H9 (cell line): ENCODE data around the gene BHLHE40. TPM values are rescaled to one million over a fixed set of nuclear protein-coding genes. Genes with fewer than 3 reads are reported as not detected.

ENCODE experiments used
- DNase-seq: peaks from one replicate; pipeline ENCODE4 v3.0.0-alpha.2; 2017
- H2AFZ ChIP-seq: one replicate; pipeline ENCODE4 v1.6.1; 2013; ENCODE audit warnings: mild to moderate bottlenecking, low read length, control low read depth, moderate library complexity
- H2AK5ac ChIP-seq: 2 replicates; pipeline ENCODE4 v1.6.1; 2013; ENCODE audit warnings: low read length, control low read depth, mixed read lengths; ENCODE audit not compliant: insufficient read length
- H2BK120ac ChIP-seq: one replicate; pipeline ENCODE4 v1.6.1; 2013; ENCODE audit warnings: low read depth, mild to moderate bottlenecking, low read length, control low read depth, inconsistent platforms; ENCODE audit not compliant: poor library complexity, severe bottlenecking
- H2BK12ac ChIP-seq: 2 replicates; pipeline ENCODE4 v1.6.1; 2013; ENCODE audit warnings: low read length, control low read depth, mixed read lengths, low read depth; ENCODE audit not compliant: insufficient read length
- H2BK15ac ChIP-seq: 2 replicates; pipeline ENCODE4 v1.6.1; 2013; ENCODE audit warnings: low read depth, low read length, control low read depth
- H2BK20ac ChIP-seq: one replicate; pipeline ENCODE4 v1.6.1; 2013; ENCODE audit warnings: low read depth, mild to moderate bottlenecking, low read length, control low read depth, inconsistent platforms; ENCODE audit not compliant: poor library complexity, severe bottlenecking
- H2BK5ac ChIP-seq: 2 replicates; pipeline ENCODE4 v1.6.1; 2013; ENCODE audit warnings: low read length, control low read depth, mixed read lengths; ENCODE audit not compliant: insufficient read length
- H3K14ac ChIP-seq: 2 replicates; pipeline ENCODE4 v1.6.1; 2013; ENCODE audit warnings: low read length, control low read depth; ENCODE audit not compliant: insufficient read depth
- H3K18ac ChIP-seq: 2 replicates; pipeline ENCODE4 v1.6.1; 2013; ENCODE audit warnings: low read depth, mild to moderate bottlenecking, mixed read lengths, low read length, control low read depth; ENCODE audit not compliant: insufficient read length
- H3K23ac ChIP-seq: 2 replicates; pipeline ENCODE4 v1.6.1; 2013; ENCODE audit warnings: low read length, control low read depth, mixed read lengths, low read depth; ENCODE audit not compliant: insufficient read length
- H3K23me2 ChIP-seq: 2 replicates; pipeline ENCODE4 v1.6.1; 2013; ENCODE audit warnings: low read depth, mild to moderate bottlenecking, mixed read lengths, low read length, control low read depth; ENCODE audit not compliant: insufficient read length, poor library complexity, severe bottlenecking
- H3K27ac ChIP-seq: 2 replicates; pipeline ENCODE4 v1.5.1; 2013; ENCODE audit warnings: low read length, control low read depth, mixed read lengths, low read depth; ENCODE audit not compliant: insufficient read length
- H3K27me3 ChIP-seq: 2 replicates; pipeline ENCODE4 v1.6.1; 2013; ENCODE audit warnings: low read length, control low read depth, inconsistent platforms; ENCODE audit not compliant: insufficient read depth
- H3K4ac ChIP-seq: 2 replicates; pipeline ENCODE4 v1.6.1; 2013; ENCODE audit warnings: low read depth, mild to moderate bottlenecking, control low read depth, inconsistent platforms, low read length, moderate library complexity
- H3K4me1 ChIP-seq: 2 replicates; pipeline ENCODE4 v1.6.1; 2013; ENCODE audit warnings: low read length, control low read depth, inconsistent platforms; ENCODE audit not compliant: insufficient read depth
- H3K4me2 ChIP-seq: 2 replicates; pipeline ENCODE4 v1.6.1; 2013; ENCODE audit warnings: low read length, control low read depth, mixed read lengths; ENCODE audit not compliant: insufficient read length, insufficient read depth
- H3K56ac ChIP-seq: 2 replicates; pipeline ENCODE4 v1.6.1; 2013; ENCODE audit warnings: low read depth, mild to moderate bottlenecking, mixed read lengths, low read length, control low read depth; ENCODE audit not compliant: insufficient read length
- H3K79me1 ChIP-seq: 2 replicates; pipeline ENCODE4 v1.6.1; 2013; ENCODE audit warnings: low read depth, mild to moderate bottlenecking, moderate library complexity, low read length, control low read depth, inconsistent platforms; ENCODE audit not compliant: insufficient read depth, poor library complexity, severe bottlenecking
- H3K79me2 ChIP-seq: 2 replicates; pipeline ENCODE4 v1.6.1; 2013; ENCODE audit warnings: low read length, control low read depth, inconsistent platforms; ENCODE audit not compliant: insufficient read depth
- H3K9ac ChIP-seq: 2 replicates; pipeline ENCODE4 v1.6.1; 2013; ENCODE audit warnings: low read length, control low read depth, mixed read lengths; ENCODE audit not compliant: insufficient read length; ENCODE audit errors: extremely low read depth
- H3K9me3 ChIP-seq: one replicate; pipeline ENCODE4 v1.6.1; 2013; ENCODE audit warnings: low read depth, low read length, inconsistent platforms; ENCODE audit not compliant: control insufficient read depth
- H3T11ph ChIP-seq: one replicate; pipeline ENCODE4 v1.6.1; 2013; ENCODE audit warnings: mild to moderate bottlenecking, low read length, control low read depth, inconsistent platforms
- H4K20me1 ChIP-seq: one replicate; pipeline ENCODE4 v1.6.1; 2013; ENCODE audit not compliant: control insufficient read depth, insufficient read length, insufficient read depth
- H4K5ac ChIP-seq: 2 replicates; pipeline ENCODE4 v1.6.1; 2013; ENCODE audit warnings: low read depth, mild to moderate bottlenecking, mixed read lengths, low read length, control low read depth; ENCODE audit not compliant: insufficient read length
- H4K8ac ChIP-seq: replicated peaks from 2 replicates; pipeline ENCODE4 v1.6.1; 2013; ENCODE audit warnings: low read length, control low read depth, mixed read lengths, low read depth; ENCODE audit not compliant: insufficient read length
- H4K91ac ChIP-seq: 2 replicates; pipeline ENCODE4 v1.6.1; 2013; ENCODE audit warnings: low read depth, mild to moderate bottlenecking, moderate library complexity, mixed read lengths, low read length, control low read depth; ENCODE audit not compliant: insufficient read length
- H3K27ac Mint-ChIP-seq, 3 experiments: 2 replicates in 2 of 3; 3 replicates in 1 of 3; pipeline ENCODE4 v1.8.0; 2020 to 2021; ENCODE audit warnings: mixed read lengths in 3 of 3, mild to moderate bottlenecking in 1 of 3, moderate library complexity in 1 of 3
- H3K27me3 Mint-ChIP-seq: 2 replicates; pipeline ENCODE4 v1.8.0; 2021; ENCODE audit warnings: low read depth, mild to moderate bottlenecking, moderate library complexity, mixed read lengths
- H3K36me3 Mint-ChIP-seq, 3 experiments: 2 replicates in 2 of 3; 3 replicates in 1 of 3; pipeline ENCODE4 v1.8.0; 2020 to 2021; ENCODE audit warnings: low read depth in 3 of 3, mixed read lengths in 3 of 3; ENCODE audit not compliant: insufficient read depth in 1 of 3
- H3K4me1 Mint-ChIP-seq, 2 experiments: 2 replicates each; pipeline ENCODE4 v1.8.0; 2020; ENCODE audit warnings: mixed read lengths in 2 of 2
- H3K4me3 Mint-ChIP-seq, 2 experiments: 2 replicates in 1 of 2; 3 replicates in 1 of 2; pipeline ENCODE4 v1.8.0; 2020 to 2021; ENCODE audit warnings: mild to moderate bottlenecking in 2 of 2, mixed read lengths in 2 of 2, moderate library complexity in 1 of 2
- H3K9me3 Mint-ChIP-seq, 2 experiments: 2 replicates in 1 of 2; 3 replicates in 1 of 2; pipeline ENCODE4 v1.8.0; 2020; ENCODE audit warnings: mild to moderate bottlenecking in 2 of 2, mixed read lengths in 2 of 2, moderate library complexity in 1 of 2
- WGBS: extraction: QIAGEN DNeasy Blood & Tissue Kit; methylation state at CpG from one replicate; pipeline ENCODE4 v1.1.7; 2013; ENCODE audit warnings: missing lambda C conversion rate, low lambda C conversion rate, mixed read lengths; ENCODE audit not compliant: insufficient read length; ENCODE audit errors: extremely low coverage; 5-methylcytosine and 5-hydroxymethylcytosine counted together
- total RNA-seq: library from RNA; stranded (reverse); gene quantifications from 2 replicates; pipeline ENCODE4 v1.2.1, GENCODE V29; 2021
- TF ChIP-seq, protein P1 (sequence below): fragments of 200-600 bp; sonication (generic); conservative IDR thresholded peaks from 3 replicates; pipeline ENCODE4 v1.8.0; 2021; ENCODE audit warnings: antibody characterized with exemption, mild to moderate bottlenecking

The BHLHE40 gene
- total RNA-seq, 1 experiment from 2014 or later, result 4.1 TPM

DNA sequence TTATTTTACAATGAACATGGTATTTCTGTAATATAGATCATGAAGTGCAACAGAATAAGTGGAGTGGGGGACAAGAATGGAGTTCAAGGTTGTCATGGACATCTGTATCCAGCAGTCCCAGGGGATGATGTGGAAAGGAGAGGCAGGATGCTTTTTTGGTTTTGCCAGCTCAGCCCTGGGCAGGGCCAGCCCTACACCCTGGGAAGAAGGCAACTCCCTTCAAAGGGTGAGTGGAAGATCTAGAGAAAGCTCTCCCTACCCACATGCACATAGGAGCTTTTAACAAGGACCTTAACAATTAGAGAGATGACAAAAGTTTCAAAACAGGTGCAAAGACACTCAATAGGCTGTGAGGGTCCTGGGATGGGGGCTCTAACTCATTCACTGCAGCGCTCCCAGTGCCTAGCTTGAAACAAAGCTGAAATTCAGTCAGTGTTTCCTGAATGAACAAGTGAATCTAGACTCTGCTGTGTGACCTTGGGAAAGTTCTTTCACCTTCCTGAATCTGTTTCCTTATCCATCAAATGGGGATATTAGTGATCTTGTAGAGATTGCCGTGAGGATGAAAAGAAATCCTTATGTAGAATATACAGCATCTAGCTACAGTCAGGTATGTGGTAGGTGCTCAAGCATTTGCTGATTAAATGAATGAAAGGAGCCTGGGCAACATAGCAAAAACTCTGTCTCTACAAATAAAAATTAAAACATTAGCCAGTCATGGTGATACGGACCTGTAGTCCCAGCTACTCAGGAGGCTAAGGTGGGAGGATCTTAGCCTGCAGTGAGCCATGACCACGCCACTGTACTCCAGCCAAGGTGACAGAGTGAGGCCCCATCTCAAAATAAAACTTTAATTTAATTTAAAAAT lies 14.3 kb downstream of the BHLHE40 start:
- H3K9ac ChIP-seq, result no peak overlapping the region
- no peak overlapping the region for H3K23ac ChIP-seq
- WGBS, result no CpG with 5 or more reads among the region's 4 CpGs
- no peaks in the 10 kb centered on the region for H3K27me3 ChIP-seq
- H4K20me1 ChIP-seq, result no peaks in the 10 kb centered on the region
- Mint-ChIP-seq H3K4me3 (no peak overlapping the region), H3K9me3 (no peaks in the 10 kb centered on the region), H3K27me3 (peaks cover 7% of the 10 kb centered on the region), H3K27ac (no peak overlapping the region), H3K36me3 (no peaks in the 10 kb centered on the region), H3K4me1 (peaks cover 7 to 14% of the 10 kb centered on the region in 2 experiments)
- TF ChIP-seq, protein P1, sequence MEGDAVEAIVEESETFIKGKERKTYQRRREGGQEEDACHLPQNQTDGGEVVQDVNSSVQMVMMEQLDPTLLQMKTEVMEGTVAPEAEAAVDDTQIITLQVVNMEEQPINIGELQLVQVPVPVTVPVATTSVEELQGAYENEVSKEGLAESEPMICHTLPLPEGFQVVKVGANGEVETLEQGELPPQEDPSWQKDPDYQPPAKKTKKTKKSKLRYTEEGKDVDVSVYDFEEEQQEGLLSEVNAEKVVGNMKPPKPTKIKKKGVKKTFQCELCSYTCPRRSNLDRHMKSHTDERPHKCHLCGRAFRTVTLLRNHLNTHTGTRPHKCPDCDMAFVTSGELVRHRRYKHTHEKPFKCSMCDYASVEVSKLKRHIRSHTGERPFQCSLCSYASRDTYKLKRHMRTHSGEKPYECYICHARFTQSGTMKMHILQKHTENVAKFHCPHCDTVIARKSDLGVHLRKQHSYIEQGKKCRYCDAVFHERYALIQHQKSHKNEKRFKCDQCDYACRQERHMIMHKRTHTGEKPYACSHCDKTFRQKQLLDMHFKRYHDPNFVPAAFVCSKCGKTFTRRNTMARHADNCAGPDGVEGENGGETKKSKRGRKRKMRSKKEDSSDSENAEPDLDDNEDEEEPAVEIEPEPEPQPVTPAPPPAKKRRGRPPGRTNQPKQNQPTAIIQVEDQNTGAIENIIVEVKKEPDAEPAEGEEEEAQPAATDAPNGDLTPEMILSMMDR, result no peak
- H3K56ac ChIP-seq, result no peak overlapping the region
- no peak overlapping the region for H3K18ac ChIP-seq
- no peak overlapping the region for H2BK20ac ChIP-seq
- H2AFZ ChIP-seq, result no peak overlapping the region
- no peaks in the 10 kb centered on the region for H3K79me2 ChIP-seq
- no peaks in the 10 kb centered on the region for H3K23me2 ChIP-seq
- no peak for DNase-seq
- no peak overlapping the region for H2BK12ac ChIP-seq
- H4K8ac ChIP-seq, result no peak overlapping the region
- no peak overlapping the region for H3K14ac ChIP-seq
- H3K79me1 ChIP-seq, result no peaks in the 10 kb centered on the region
- H4K91ac ChIP-seq, result no peak overlapping the region
- H2BK5ac ChIP-seq, result no peak overlapping the region
- H2AK5ac ChIP-seq, result no peak overlapping the region
- H4K5ac ChIP-seq, result no peak overlapping the region
- no peak overlapping the region for H2BK120ac ChIP-seq
- H3K9me3 ChIP-seq, result no peaks in the 10 kb centered on the region
- no peak overlapping the region for H2BK15ac ChIP-seq
- H3K4me2 ChIP-seq, result no peak overlapping the region
- H3K4ac ChIP-seq, result no peak overlapping the region
- H3K4me1 ChIP-seq, result no peaks in the 10 kb centered on the region
- H3T11ph ChIP-seq, result no peak overlapping the region
- no peak overlapping the region for H3K27ac ChIP-seq
